ENCODE data around the gene GBX1. TPM values are rescaled to one million over a fixed set of nuclear protein-coding genes. Genes with fewer than 3 reads are reported as not detected.
A peak's percentile ranks its signal among the peaks of the same experiment; 100 is the strongest.

The GBX1 gene
- total RNA-seq, 1 experiment from 2014 or later = not detected

- H3K4me1 ChIP-seq (ENCODE audit: insufficient read depth, low read length) = no peaks in the 10 kb centered on the region; the same call in 1 of the 2 replicates
- Mint-ChIP-seq H3K9me3 (no peaks in the 10 kb centered on the region; a peak in 2 of 5 replicates), H3K4me3 (no peak overlapping the region), H3K27ac (peak overlapping the region in 1 of 3 experiments; percentile 18; a peak in 2 of 7 replicates), H3K36me3 (ENCODE audit: insufficient read depth in 1 of 3, low read depth in 3 of 3) (peaks cover 27 to 66% (median 32%) of the 10 kb centered on the region in 3 experiments), H3K27me3 (ENCODE audit: low read depth) (peaks cover 4% of the 10 kb centered on the region; the same call in 1 of the 2 replicates), H3K4me1 (peaks cover 3 to 9% of the 10 kb centered on the region in 2 experiments)
- no peak overlapping the region for H2AFZ ChIP-seq (ENCODE audit: low read length)
- H3K4me2 ChIP-seq (ENCODE audit: insufficient read depth, insufficient read length, low read length) = no peak overlapping the region
- H3T11ph ChIP-seq (ENCODE audit: low read length) = no peak overlapping the region
- H2BK12ac ChIP-seq (ENCODE audit: insufficient read length, low read depth, low read length) = no peak overlapping the region
- H3K27me3 ChIP-seq (ENCODE audit: insufficient read depth, low read length) = no peaks in the 10 kb centered on the region
- H2BK15ac ChIP-seq (ENCODE audit: low read depth, low read length) = no peak overlapping the region
- H3K9me3 ChIP-seq (ENCODE audit: control insufficient read depth, low read depth, low read length) = no peaks in the 10 kb centered on the region
- no peak overlapping the region for H3K56ac ChIP-seq (ENCODE audit: insufficient read length, low read depth, low read length)
- no peak overlapping the region for H2AK5ac ChIP-seq (ENCODE audit: insufficient read length, low read length)
- H3K23ac ChIP-seq (ENCODE audit: insufficient read length, low read depth, low read length) = no peak overlapping the region
- H2BK120ac ChIP-seq (ENCODE audit: low read depth, low read length, poor library complexity, severe bottlenecking) = no peak overlapping the region
- peaks cover 2% of the 10 kb centered on the region for H3K23me2 ChIP-seq (ENCODE audit: insufficient read length, low read depth, low read length, poor library complexity, severe bottlenecking)
- no peak for DNase-seq
- no peaks in the 10 kb centered on the region for H3K79me2 ChIP-seq (ENCODE audit: insufficient read depth, low read length)
- no peak overlapping the region for H3K9ac ChIP-seq (ENCODE audit: extremely low read depth, insufficient read length, low read length)
- no CpG with 5 or more reads among the region's 19 CpGs for WGBS (ENCODE audit: extremely low coverage, insufficient read length, low lambda C conversion rate)
- no peak overlapping the region for H4K5ac ChIP-seq (ENCODE audit: insufficient read length, low read depth, low read length)
- TF ChIP-seq CTCF (conservative IDR thresholded peaks at IDR 0.05) = no peak
- H4K8ac ChIP-seq (replicated peaks; ENCODE audit: insufficient read length, low read depth, low read length) = no peak overlapping the region
- H3K14ac ChIP-seq (ENCODE audit: insufficient read depth, low read length) = no peak overlapping the region
- H2BK20ac ChIP-seq (ENCODE audit: low read depth, low read length, poor library complexity, severe bottlenecking) = no peak overlapping the region
- no peak overlapping the region for H2BK5ac ChIP-seq (ENCODE audit: insufficient read length, low read length)
- H3K4ac ChIP-seq (ENCODE audit: low read depth, low read length) = no peak overlapping the region
- H4K20me1 ChIP-seq (ENCODE audit: control insufficient read depth, insufficient read depth, insufficient read length) = no peaks in the 10 kb centered on the region
- no peak overlapping the region for H4K91ac ChIP-seq (ENCODE audit: insufficient read length, low read depth, low read length)
- H3K27ac ChIP-seq (ENCODE audit: insufficient read length, low read depth, low read length) = no peak overlapping the region
- H3K79me1 ChIP-seq (ENCODE audit: insufficient read depth, low read depth, low read length, poor library complexity, severe bottlenecking) = no peaks in the 10 kb centered on the region
- H3K18ac ChIP-seq (ENCODE audit: insufficient read length, low read depth, low read length) = no peak overlapping the region
Measured at GRCh38 chr7:151131592-151132293, 35.8 kb downstream of the GBX1 start.
